ENCODE data around the gene MAL.

DNA sequence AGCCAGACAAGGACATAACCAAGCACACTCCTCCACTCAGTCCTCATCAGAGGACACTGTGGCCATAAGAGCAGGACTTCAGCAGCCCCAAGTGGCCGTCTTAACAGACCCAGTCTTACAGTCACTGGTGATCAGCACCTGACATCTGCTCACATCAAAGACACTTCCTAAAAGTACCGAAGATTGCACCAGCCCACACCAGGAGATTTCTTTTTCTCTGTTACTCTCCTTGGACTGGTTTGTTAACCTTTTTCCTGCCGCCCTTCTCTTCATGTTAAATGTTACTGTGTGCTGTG is 52.0 kb downstream of the MAL start:
- TF ChIP-seq, protein P1, sequence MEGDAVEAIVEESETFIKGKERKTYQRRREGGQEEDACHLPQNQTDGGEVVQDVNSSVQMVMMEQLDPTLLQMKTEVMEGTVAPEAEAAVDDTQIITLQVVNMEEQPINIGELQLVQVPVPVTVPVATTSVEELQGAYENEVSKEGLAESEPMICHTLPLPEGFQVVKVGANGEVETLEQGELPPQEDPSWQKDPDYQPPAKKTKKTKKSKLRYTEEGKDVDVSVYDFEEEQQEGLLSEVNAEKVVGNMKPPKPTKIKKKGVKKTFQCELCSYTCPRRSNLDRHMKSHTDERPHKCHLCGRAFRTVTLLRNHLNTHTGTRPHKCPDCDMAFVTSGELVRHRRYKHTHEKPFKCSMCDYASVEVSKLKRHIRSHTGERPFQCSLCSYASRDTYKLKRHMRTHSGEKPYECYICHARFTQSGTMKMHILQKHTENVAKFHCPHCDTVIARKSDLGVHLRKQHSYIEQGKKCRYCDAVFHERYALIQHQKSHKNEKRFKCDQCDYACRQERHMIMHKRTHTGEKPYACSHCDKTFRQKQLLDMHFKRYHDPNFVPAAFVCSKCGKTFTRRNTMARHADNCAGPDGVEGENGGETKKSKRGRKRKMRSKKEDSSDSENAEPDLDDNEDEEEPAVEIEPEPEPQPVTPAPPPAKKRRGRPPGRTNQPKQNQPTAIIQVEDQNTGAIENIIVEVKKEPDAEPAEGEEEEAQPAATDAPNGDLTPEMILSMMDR (IDR thresholded peaks at IDR 0.05): no peak
- TF ChIP-seq ZFX (IDR thresholded peaks at IDR 0.05; ENCODE audit: borderline replicate concordance): no peak
